ENCODE results near the gene MAGEB3. TPM values are rescaled to one million over a fixed set of nuclear protein-coding genes. Genes with fewer than 3 reads are reported as not detected.

Gene MAGEB3
- total RNA-seq, 4 donors from 2014 or later, result not detected

GRCh38 chrX:30248854-30249253, 18.4 kb downstream of the MAGEB3 start:
- no peak for TF ChIP-seq CTCF (IDR thresholded peaks at IDR 0.05; ENCODE audit: low read depth)

GRCh38 chrX:30253257-30253656, 22.8 kb downstream of the MAGEB3 start:
- no peak for TF ChIP-seq CTCF (IDR thresholded peaks at IDR 0.05; ENCODE audit: low read depth)

- TF ChIP-seq CTCF (IDR thresholded peaks at IDR 0.05; ENCODE audit: low read depth), result no peak
These were observed 29.5 kb downstream of the MAGEB3 start for GRCh38 chrX:30259927-30260326.

- no peak for TF ChIP-seq CTCF (IDR thresholded peaks at IDR 0.05; ENCODE audit: low read depth)
These were observed 30.6 kb downstream of the MAGEB3 start for GRCh38 chrX:30261012-30261411.

GRCh38 chrX:30262763-30263162, 32.3 kb downstream of the MAGEB3 start:
- no peak for TF ChIP-seq CTCF (IDR thresholded peaks at IDR 0.05; ENCODE audit: low read depth)

GRCh38 chrX:30270639-30271038, 40.2 kb downstream of the MAGEB3 start:
- TF ChIP-seq CTCF (IDR thresholded peaks at IDR 0.05; ENCODE audit: low read depth), result no peak

GRCh38 chrX:30275498-30275897, 45.0 kb downstream of the MAGEB3 start:
- TF ChIP-seq CTCF (IDR thresholded peaks at IDR 0.05; ENCODE audit: low read depth), result no peak
